ENCODE data around the gene ICAM1. TPM values are rescaled to one million over a fixed set of nuclear protein-coding genes. Genes with fewer than 3 reads are reported as not detected.

The ICAM1 gene
- total and polyA plus RNA-seq, 2 of the 13 experiments (the other 11 are each of a cell fraction or from before 2014, with no cell fraction given) = 37.9 to 98.4 TPM

- TF ChIP-seq NFAT5 (CRISPR knock-in tag; IDR thresholded peaks at IDR 0.05) (no peak), HCFC1 (IDR thresholded peaks at IDR 0.05; ENCODE audit: low read depth, low read length) (no peak), STAT6 (CRISPR knock-in tag; IDR thresholded peaks at IDR 0.05; ENCODE audit: borderline replicate concordance) (no peak), HMGXB4 (CRISPR knock-in tag; IDR thresholded peaks at IDR 0.05; ENCODE audit: borderline replicate concordance in 1 of 2, low read depth in 1 of 2) (no peak), AGO2 (optimal IDR thresholded peaks at IDR 0.05; ENCODE audit: low read depth, low read length) (peak; percentile 49), ZNF629 (CRISPR knock-in tag; conservative IDR thresholded peaks at IDR 0.05) (peak; percentile 73), ZNF607 (CRISPR knock-in tag; IDR thresholded peaks at IDR 0.05; ENCODE audit: borderline replicate concordance) (no peak)
These were observed 47.0 kb downstream of the ICAM1 start (continued) for GRCh38 chr19:10317857-10318462.

All from HepG2 (cell line).